Kidney (tissue), 14 donors: ENCODE results near the gene PPL. TPM values are rescaled to one million over a fixed set of nuclear protein-coding genes. Genes with fewer than 3 reads are reported as not detected.

Experiments used
- DNase-seq, 5 donors: peaks; one replicate each; pipeline ENCODE4 v3.0.0-alpha.2; 2013 to 2020
- FAIRE-seq: peaks from 2 replicates; lab custom pipeline; 2012; peaks lifted over from hg19 to GRCh38; lab: Jason Lieb, UNC
- H3K27ac ChIP-seq, 2 donors: one replicate each; pipeline ENCODE4 v1.7.0; 2013; ENCODE audit warnings: low read depth in 2 of 2, low read length in 2 of 2, inconsistent platforms in 1 of 2
- H3K27me3 ChIP-seq: one replicate; pipeline ENCODE4 v1.7.1; 2013; ENCODE audit warnings: low read length, inconsistent platforms; ENCODE audit not compliant: control insufficient read depth, insufficient read depth
- H3K36me3 ChIP-seq, 3 donors: one replicate each; pipeline versions ENCODE4 v1.7.0 to v1.7.1; 2013; ENCODE audit warnings: low read length in 3 of 3, control low read depth in 1 of 3, inconsistent platforms in 1 of 3; ENCODE audit not compliant: insufficient read depth in 3 of 3, control insufficient read depth in 2 of 3
- H3K4me1 ChIP-seq, 3 donors: one replicate each; pipeline versions ENCODE4 v1.7.0 to v1.7.1; 2013; ENCODE audit warnings: low read length in 3 of 3, inconsistent platforms in 1 of 3, low read depth in 1 of 3; ENCODE audit not compliant: control insufficient read depth in 2 of 3, insufficient read depth in 2 of 3
- H3K4me3 ChIP-seq, 3 donors: one replicate each; pipeline versions ENCODE4 v1.7.0 to v1.8.1; 2013; ENCODE audit warnings: low read length in 3 of 3, control low read depth in 1 of 3, inconsistent platforms in 1 of 3
- H3K9ac ChIP-seq, 3 donors: one replicate each; pipeline versions ENCODE4 v1.7.0 to v1.7.1; 2013; ENCODE audit warnings: low read length in 3 of 3, control low read depth in 1 of 3, inconsistent platforms in 1 of 3
- H3K9me3 ChIP-seq, 3 donors: one replicate each; pipeline versions ENCODE4 v1.7.0 to v1.7.1; 2013; ENCODE audit warnings: low read length in 3 of 3, control low read depth in 1 of 3, inconsistent platforms in 1 of 3; ENCODE audit not compliant: control insufficient read depth in 2 of 3, insufficient read depth in 1 of 3
- intact Hi-C: fragments of 100-400 bp; cut with DNase I; formaldehyde crosslinking; loops from one replicate; pipeline ENCODE4 v1.11.1; 2022
- polyA plus RNA-seq: library from polyadenylated mRNA; stranded (reverse); fragments of 350-450 nt; fragmentation: Illumina TruSeq; extraction: RNeasy Lipid Tissue Mini Kit (QIAGEN cat#74804); gene quantifications from one replicate; pipeline ENCODE4 v1.2.3, GENCODE V29; 2014; ENCODE audit warnings: low read depth, low replicate concordance; ENCODE audit not compliant: insufficient read depth
- total RNA-seq: library from RNA; stranded (reverse); fragmentation: NEBNext Ultra II Directional; extraction: Animal tissue kit (Norgen Biotek cat#: 25700); gene quantifications from one replicate; pipeline ENCODE4 v1.2.1, GENCODE V29; 2021
- TF ChIP-seq, protein P1 (sequence below): IDR thresholded peaks from 3 replicates; pipeline ENCODE4 v1.5.1; 2012; ENCODE audit warnings: mild to moderate bottlenecking, moderate library complexity, borderline replicate concordance; ENCODE audit not compliant: insufficient read depth; ENCODE audit errors: extremely low read depth
- donor health status: control.
- donor health status: control.
- donor health status: control.
- donor health status: control.
- donor health status: control.
- donor health status: DM: yes; HTN: yes; CAD: no.
- donor health status: Normal renal cell carcinoma (clear cell type).

The PPL gene
- total and polyA plus RNA-seq, 2 donors from 2014 or later, result 7.7 to 78.4 TPM

DNA sequence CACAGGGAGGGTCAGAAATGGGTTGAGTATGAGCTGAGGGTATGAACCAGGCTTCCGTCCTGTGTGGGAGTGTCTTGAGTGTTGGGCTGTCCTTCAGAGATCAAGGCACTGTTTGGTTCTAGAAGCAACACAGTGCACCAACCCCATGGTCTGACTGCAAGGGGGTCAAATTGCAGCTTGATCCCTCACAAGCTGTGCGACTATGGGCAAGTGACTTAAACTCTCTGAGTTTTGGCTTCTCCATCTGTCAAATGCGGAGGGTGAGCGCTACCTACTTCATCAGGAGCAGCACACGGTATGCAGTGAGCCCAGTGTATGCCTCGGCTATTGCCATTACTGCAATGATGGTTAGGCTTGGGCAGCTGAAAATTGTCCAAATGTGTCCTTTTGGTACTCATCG, 42.2 kb upstream of the PPL start:
- Histone ChIP-seq H3K36me3 (no peaks in the 10 kb centered on the region), H3K4me3 (no peak overlapping the region), H3K9me3 (no peaks in the 10 kb centered on the region), H3K4me1 (no peaks in the 10 kb centered on the region), H3K27me3 (no peaks in the 10 kb centered on the region), H3K9ac (no peak overlapping the region), H3K27ac (no peak overlapping the region)
- TF ChIP-seq, protein P1, sequence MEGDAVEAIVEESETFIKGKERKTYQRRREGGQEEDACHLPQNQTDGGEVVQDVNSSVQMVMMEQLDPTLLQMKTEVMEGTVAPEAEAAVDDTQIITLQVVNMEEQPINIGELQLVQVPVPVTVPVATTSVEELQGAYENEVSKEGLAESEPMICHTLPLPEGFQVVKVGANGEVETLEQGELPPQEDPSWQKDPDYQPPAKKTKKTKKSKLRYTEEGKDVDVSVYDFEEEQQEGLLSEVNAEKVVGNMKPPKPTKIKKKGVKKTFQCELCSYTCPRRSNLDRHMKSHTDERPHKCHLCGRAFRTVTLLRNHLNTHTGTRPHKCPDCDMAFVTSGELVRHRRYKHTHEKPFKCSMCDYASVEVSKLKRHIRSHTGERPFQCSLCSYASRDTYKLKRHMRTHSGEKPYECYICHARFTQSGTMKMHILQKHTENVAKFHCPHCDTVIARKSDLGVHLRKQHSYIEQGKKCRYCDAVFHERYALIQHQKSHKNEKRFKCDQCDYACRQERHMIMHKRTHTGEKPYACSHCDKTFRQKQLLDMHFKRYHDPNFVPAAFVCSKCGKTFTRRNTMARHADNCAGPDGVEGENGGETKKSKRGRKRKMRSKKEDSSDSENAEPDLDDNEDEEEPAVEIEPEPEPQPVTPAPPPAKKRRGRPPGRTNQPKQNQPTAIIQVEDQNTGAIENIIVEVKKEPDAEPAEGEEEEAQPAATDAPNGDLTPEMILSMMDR, result no peak
- DNase-seq (no peak), FAIRE-seq (no peak)
- intact Hi-C loops, result no loop called here

DNA sequence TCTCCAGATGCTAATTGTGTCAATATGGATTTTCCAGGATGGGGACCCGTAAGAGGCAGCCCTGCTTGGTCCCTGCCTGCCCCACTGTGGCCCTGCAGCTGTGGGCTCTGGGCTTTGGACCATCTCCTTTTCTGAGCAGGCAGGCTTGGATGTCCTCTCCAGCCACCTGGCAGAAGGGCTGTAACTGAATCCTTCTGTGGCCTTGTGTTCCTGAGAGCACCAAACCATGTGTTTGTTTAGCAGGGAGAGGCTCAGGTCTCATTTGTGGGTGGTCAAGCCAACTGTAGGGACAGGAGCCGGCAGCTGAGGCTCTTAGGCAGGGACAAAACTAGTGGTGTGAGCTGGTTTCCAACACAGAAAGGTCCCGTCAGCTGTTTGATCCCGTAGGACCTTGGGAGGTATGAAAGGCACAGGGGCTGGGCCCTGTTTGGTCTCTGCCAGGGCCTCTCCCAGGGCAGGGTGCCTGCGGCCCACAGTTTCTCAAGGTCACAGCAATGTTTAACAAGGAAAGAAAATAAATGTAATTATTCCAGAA, 39.7 kb upstream of the PPL start:
- intact Hi-C loops, result no loop called here
- Histone ChIP-seq H3K27ac (peak overlapping the region in 1 of 2 donors; percentile 67), H3K36me3 (no peaks in the 10 kb centered on the region), H3K4me3 (no peak overlapping the region), H3K9ac (no peak overlapping the region), H3K9me3 (no peaks in the 10 kb centered on the region), H3K27me3 (no peaks in the 10 kb centered on the region), H3K4me1 (no peaks in the 10 kb centered on the region)
- TF ChIP-seq, protein P1, result no peak
- FAIRE-seq, result no peak
- peak in 4 of 5 donors; percentile 35 to 52 (median 38) for DNase-seq

DNA sequence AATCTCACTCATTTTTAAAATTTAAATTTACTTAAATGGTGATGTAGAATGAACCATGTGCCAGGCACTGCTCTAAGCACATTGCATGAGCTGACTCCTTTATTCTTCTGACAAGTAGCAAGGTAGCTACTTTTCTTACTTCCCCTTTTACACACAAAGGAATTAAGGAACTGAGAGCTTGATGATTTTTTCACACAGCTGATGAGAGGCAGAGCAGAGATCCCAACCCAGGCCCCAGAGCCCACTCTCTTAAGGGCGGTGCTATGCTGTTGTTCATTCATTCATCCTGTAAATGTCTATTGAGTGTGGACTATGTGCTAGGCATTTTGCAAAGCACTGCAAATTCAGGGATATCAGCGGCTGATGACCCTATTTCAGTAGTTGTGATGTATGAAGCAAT, 39.1 kb upstream of the PPL start:
- Histone ChIP-seq H3K36me3 (no peaks in the 10 kb centered on the region), H3K4me1 (no peaks in the 10 kb centered on the region), H3K27ac (no peak overlapping the region), H3K9ac (no peak overlapping the region), H3K9me3 (no peaks in the 10 kb centered on the region), H3K27me3 (no peaks in the 10 kb centered on the region), H3K4me3 (no peak overlapping the region)
- peak in 1 of 5 donors; percentile 4 for DNase-seq
- no peak for FAIRE-seq
- intact Hi-C loops, result no loop called here
- TF ChIP-seq, protein P1, result no peak

DNA sequence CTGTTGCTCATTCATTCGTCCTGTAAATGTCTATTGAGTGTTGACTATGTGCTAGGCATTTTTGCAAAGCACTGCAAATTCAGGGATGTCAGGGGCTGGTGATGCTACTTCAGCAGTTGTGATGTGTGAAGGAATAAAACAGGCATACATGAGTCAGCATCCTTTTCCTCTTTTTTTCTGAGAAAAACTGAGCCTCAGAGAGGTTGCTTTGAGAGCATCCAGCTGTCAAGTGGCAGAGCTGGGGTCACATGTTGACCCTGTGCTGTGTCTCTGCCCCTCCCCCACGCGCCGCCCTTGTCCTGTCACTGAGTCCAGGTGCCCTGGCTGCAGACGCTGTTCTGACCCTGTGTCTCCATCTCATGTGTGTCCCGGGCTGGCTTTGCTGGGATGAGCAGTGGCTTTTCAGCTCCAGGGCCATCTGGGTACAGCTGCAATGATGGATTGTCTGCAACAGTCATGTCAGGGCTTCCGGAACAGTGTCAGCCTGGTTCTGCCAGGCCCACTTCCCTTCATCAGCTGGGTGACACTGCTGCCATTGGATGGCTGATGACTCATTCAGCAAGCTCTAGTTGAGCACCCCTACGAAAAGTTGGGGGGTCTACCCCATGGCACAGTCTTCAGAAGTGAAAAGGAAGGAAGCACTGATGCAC, 36.1 kb upstream of the PPL start:
- H3K4me3 ChIP-seq, result no peak overlapping the region
- H3K4me1 ChIP-seq, result no peaks in the 10 kb centered on the region
- H3K9me3 ChIP-seq, result no peaks in the 10 kb centered on the region
- DNase-seq (peak in 1 of 5 donors; percentile 53), FAIRE-seq (no peak)
- no peak overlapping the region for H3K9ac ChIP-seq
- no peak overlapping the region for H3K27ac ChIP-seq
- no peaks in the 10 kb centered on the region for H3K27me3 ChIP-seq
- H3K36me3 ChIP-seq, result no peaks in the 10 kb centered on the region
- TF ChIP-seq, protein P1, result no peak
- intact Hi-C loops, result no loop called here
